Stimulated activated CD8-positive, alpha-beta memory T cell treated with anti-CD3 and anti-CD28 coated beads, Interleukin-15, amount 100 ng/mL, for 1 hour (primary cell): ENCODE results near the gene RDH14.

ENCODE experiments used
- DNase-seq: peaks from one replicate; pipeline ENCODE4 v3.0.0-alpha.2; 2020; ENCODE audit warnings: low read depth

Gene RDH14, protein sequence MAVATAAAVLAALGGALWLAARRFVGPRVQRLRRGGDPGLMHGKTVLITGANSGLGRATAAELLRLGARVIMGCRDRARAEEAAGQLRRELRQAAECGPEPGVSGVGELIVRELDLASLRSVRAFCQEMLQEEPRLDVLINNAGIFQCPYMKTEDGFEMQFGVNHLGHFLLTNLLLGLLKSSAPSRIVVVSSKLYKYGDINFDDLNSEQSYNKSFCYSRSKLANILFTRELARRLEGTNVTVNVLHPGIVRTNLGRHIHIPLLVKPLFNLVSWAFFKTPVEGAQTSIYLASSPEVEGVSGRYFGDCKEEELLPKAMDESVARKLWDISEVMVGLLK

DNA sequence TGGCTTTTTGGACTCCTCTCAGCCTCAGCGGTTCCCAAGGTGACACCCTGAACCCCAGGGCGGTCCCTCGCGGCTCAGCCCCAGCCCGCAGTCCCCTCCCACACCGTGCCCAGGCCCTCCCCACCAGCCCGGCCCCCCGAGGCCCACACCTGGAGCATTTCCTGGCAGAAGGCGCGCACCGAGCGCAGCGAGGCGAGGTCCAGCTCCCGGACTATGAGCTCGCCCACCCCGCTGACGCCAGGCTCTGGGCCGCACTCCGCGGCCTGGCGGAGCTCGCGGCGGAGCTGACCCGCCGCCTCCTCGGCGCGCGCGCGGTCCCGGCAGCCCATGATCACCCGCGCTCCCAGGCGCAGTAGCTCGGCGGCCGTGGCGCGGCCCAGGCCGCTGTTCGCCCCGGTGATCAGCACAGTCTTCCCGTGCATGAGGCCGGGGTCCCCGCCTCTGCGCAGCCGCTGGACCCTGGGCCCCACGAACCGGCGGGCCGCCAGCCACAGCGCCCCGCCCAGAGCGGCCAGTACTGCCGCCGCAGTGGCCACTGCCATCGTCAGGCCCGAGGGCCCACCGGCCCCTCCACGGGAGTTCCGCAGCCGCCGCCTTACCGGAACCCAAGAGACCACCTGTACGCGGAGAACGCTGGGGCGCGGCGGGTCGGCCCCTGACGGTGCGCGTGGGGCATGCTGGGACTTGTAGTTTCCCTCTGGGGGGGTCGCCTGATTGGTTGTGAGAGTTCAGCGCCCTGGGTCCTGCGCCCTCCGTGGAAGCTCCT, at the start of gene RDH14:
Gene RDH14 (minus strand): TSS at position 623 of the 766 bp plus-strand sequence. CDS start 81 bp downstream, at position 542.
- DNase-seq: peak; percentile 91

DNA sequence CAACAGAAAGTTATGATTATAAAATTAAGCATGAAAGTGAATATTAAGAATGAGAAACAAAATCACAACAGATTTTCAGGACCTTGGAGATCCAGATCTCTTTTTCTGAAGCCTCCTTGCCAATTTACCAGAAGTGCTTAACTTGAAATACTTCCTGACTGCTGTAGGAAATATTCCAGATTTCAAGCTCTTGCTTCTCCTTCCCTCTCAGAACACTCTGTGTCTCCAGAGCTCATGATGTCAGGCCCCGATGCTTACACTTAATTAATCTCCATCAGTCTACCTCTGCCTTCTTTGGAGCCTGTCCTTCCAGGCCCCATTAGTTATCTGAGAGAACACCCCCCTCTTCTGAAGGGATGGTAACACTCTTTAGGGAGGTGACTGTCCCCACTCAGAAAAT, 49.6 kb upstream of the RDH14 start:
- no peak for DNase-seq

- no peak for DNase-seq
These were observed 44.7 kb upstream of the RDH14 start for GRCh38 chr2:18605115-18605514.

GRCh38 chr2:18604531-18604885, 44.1 kb upstream of the RDH14 start:
- DNase-seq: no peak

DNA sequence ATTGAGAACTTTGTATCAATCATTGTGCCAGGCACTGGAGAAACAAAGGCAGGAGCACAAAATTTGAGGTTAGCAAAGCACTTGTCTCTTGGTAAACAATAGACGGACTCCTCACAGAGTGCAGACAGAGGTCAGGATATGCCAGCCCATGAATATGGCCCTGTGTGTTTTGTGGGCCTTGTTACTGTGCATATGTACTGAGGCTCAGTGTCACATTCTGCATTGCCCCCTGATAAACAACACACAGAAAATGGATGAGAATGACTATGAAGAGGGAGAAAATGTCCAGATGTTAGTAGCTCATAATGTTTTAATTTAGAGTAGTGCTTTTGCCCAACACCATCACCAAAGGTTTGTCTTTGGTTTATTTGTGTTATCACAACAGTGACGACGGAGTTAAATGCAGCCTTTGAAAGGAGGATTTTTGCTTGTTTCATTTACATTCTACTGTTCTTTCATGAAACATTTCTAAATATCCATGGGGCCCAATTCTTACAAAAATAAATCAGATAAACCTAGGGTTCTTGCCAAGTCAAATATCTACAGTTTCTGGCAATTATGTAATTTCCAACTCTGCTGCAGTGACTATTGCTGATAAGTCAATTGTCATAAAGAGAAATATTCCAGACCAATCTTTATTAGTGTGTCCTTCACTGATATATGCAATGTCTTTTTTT, 43.5 kb upstream of the RDH14 start:
- DNase-seq: no peak

GRCh38 chr2:18602298-18602697, 41.8 kb upstream of the RDH14 start:
- DNase-seq: no peak

- DNase-seq: no peak
These were observed 39.8 kb upstream of the RDH14 start for GRCh38 chr2:18600255-18600613.

DNA sequence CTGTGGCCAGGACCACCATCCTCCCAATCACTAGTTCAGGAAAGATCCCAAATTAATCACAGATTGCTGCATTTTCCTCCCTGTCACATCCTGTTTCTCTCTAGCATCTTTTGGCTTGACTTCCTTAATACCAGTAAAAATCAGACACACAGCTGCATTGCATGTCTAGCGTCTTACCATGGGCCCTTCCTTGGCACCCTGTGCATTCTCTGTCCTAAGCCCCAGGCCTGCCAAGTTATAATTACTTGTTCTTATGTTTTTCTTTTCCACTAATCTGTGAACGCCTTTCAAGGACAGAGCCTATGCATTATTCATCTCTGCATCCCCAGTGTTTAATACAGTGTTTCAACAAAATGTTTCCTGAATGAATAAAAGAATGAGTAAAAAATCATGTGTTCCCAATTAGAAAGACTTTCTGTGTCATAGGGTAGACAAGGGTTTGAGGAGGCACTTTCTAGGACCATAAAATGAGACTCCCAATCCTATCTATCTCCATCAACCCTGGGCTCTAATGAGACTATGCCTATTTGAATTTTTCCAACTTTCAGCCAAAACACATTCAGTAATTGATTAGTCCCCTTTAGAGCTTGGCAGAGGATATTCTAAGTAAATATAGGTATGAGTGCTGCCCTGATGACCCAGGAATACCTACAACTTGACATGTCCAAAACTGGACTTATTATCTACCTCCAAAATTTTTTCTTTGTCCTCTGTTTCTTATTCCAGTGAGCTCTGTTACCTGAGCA, 39.2 kb upstream of the RDH14 start:
- DNase-seq: no peak

DNA sequence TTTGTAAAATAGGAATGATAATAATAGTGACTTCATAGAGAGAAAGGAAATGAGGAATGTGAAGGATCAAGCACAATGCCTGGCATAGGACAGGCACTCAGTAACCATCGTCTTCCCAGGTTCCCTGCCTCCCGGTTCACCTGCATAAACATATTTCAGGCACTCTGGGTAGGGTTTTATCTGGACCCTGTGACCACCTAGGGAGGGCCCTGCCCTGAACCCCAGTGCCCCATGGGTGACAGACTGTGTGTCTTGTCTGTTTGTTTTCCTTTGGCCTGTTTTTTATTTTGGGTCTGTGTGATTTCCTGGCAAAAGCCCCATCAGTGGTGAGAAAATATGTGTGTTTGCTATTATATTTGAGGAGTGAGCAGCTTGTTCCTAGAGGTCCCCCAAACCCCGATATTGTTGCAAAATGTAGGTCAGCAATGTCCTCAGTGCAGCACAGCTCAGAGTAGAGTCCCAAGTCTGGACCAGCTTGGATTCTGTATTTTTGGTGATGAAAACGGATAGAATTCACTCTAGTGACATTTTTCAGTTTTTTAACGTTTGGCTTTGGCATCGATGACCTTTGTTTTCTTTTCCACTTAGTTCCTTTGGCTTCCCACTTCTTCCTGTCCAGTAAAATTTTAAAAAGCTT, 38.5 kb upstream of the RDH14 start:
- no peak for DNase-seq

- DNase-seq: no peak
These were observed 37.2 kb upstream of the RDH14 start for GRCh38 chr2:18597618-18598017.

DNA sequence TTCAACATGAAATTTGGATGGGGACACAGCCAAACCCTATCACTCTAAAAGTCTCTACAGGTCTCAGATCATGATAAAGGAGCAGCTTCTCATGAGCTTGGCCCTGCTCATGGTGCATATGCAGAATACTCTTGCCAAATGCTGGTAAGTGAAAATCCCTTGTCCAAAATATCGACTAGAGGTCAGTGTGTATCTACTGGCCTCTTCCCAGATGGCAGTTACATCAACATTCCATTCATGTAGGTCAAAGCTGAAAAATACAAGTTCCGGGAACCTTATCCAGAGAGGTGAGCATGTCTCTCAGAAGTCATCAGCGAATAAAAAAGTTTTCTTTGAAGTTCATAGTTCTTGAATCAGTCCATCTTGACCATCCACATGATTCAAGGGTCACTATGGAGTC, 36.5 kb upstream of the RDH14 start:
- no peak for DNase-seq

- DNase-seq: no peak
These were observed 33.0 kb upstream of the RDH14 start for GRCh38 chr2:18593496-18593895.

- DNase-seq: no peak
These were observed 31.9 kb upstream of the RDH14 start for GRCh38 chr2:18592372-18592771.

- no peak for DNase-seq
These were observed 28.9 kb upstream of the RDH14 start, which contains the start of gene NT5C1B for GRCh38 chr2:18589354-18589753. NT5C1B (minus strand) TSS chr2:18589569; CDS start chr2:18589468, 101 bp downstream.

DNA sequence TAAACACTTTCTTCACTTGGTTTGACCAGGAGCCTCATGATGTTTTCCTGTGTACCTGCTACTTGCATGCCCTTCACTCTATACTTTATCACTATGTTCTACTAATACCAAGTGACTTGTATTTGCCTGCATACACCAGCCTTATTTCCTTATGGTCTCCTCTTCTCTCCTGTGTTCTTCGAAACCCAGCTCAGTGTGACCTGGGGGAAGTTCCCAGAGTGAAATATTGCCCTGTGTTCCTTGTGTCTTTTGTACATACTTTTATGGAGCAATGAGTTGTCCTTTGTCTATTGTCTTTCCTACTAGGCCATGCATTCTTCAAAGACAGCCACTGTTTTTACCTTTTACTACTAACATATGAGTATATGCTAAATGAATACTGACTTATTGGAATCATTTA, 28.3 kb upstream of the RDH14 start:
- DNase-seq: no peak

- no peak for DNase-seq
These were observed 27.6 kb upstream of the RDH14 start for GRCh38 chr2:18588049-18588448.

- no peak for DNase-seq
These were observed 25.1 kb upstream of the RDH14 start for GRCh38 chr2:18585526-18585925.

- DNase-seq: no peak
These were observed 24.1 kb upstream of the RDH14 start for GRCh38 chr2:18584608-18584954.

- no peak for DNase-seq
These were observed 23.6 kb upstream of the RDH14 start for GRCh38 chr2:18583905-18584607.

GRCh38 chr2:18580606-18581005, 20.2 kb upstream of the RDH14 start:
- DNase-seq: no peak

- no peak for DNase-seq
These were observed 17.6 kb upstream of the RDH14 start for GRCh38 chr2:18578033-18578432.
